Left lung (tissue), 10 donors: ENCODE data around the gene MEIS1. TPM values are rescaled to one million over a fixed set of nuclear protein-coding genes. Genes with fewer than 3 reads are reported as not detected.
A peak's percentile ranks its signal among the peaks of the same experiment; 100 is the strongest.

Source experiments
- ATAC-seq: fragments of 200-7000 bp; cut with Tn5 transposase; one replicate; pipeline ENCODE4 v1.9.1; 2020; ENCODE audit warnings: moderate library complexity
- DNase-seq, 4 donors: peaks; one replicate each; pipeline ENCODE4 v3.0.0-alpha.2; 2013 to 2020
- H3K27ac ChIP-seq, 2 donors: fragments of 200-600 bp; sonication (generic) in 1 of 2; one replicate each; pipeline versions ENCODE4 v1.5.0 to v1.8.0; 2020 to 2021
- H3K27me3 ChIP-seq, 2 donors: fragments of 200-600 bp; sonication (generic) in 1 of 2; one replicate each; pipeline versions ENCODE4 v1.5.0 to v1.8.0; 2020 to 2021
- H3K36me3 ChIP-seq, 2 donors: fragments of 200-600 bp; sonication (generic) in 1 of 2; one replicate each; pipeline versions ENCODE4 v1.5.0 to v1.8.0; 2020 to 2021
- H3K4me1 ChIP-seq, 2 donors: fragments of 200-600 bp; one replicate each; pipeline ENCODE4 v1.8.0; 2021
- H3K4me3 ChIP-seq, 2 donors: fragments of 200-600 bp; sonication (generic) in 1 of 2; one replicate each; pipeline versions ENCODE4 v1.5.0 to v1.8.0; 2020 to 2021; ENCODE audit warnings: mild to moderate bottlenecking in 1 of 2
- H3K9me3 ChIP-seq, 2 donors: fragments of 200-600 bp; sonication (generic) in 1 of 2; one replicate each; pipeline versions ENCODE4 v1.5.0 to v1.8.0; 2020 to 2021
- CTCF ChIP-seq, 2 donors: fragments of 200-600 bp; sonication (generic) in 1 of 2; IDR thresholded peaks; one replicate each; pipeline versions ENCODE4 v1.5.0 to v1.8.0; 2021; ENCODE audit warnings: antibody characterized with exemption in 2 of 2
- intact Hi-C, 2 donors: fragments of 100-400 bp; cut with DNase I; formaldehyde crosslinking; loops; one replicate each; pipeline versions ENCODE4 v1.11.2 to v1.14.2; 2022
- polyA plus RNA-seq, 6 donors: library from polyadenylated mRNA; unstranded; fragments of 120-200 nt; gene quantifications; one replicate each; pipeline ENCODE4 v1.2.1, GENCODE V29; 2013; ENCODE audit not compliant: insufficient read length in 6 of 6
- total RNA-seq, 2 donors: library from RNA; stranded (reverse); fragmentation: NEBNext Ultra II Directional; extraction: Animal tissue kit (Norgen Biotek cat#: 25700); gene quantifications; one replicate each; pipeline ENCODE4 v1.2.1, GENCODE V29; 2021
- donor health status: DM: no; HTN: yes; CAD: no.
- donor health status: DM: no; HTN: no; CAD: no.

MEIS1 gene
- total and polyA plus RNA-seq, 8 donors, result 54.3 to 193 (median 163) TPM

- no peak for ATAC-seq
- no peaks in the 10 kb centered on the region for H3K9me3 ChIP-seq
- intact Hi-C loops, result no loop called here
- no peak overlapping the region for H3K4me3 ChIP-seq
- peak in 1 of 4 donors; percentile 19 for DNase-seq
- H3K27ac ChIP-seq, result no peak overlapping the region
- no peaks in the 10 kb centered on the region for H3K27me3 ChIP-seq
- no peak for TF ChIP-seq CTCF (IDR thresholded peaks at IDR 0.05)
- H3K4me1 ChIP-seq, result no peaks in the 10 kb centered on the region
- no peaks in the 10 kb centered on the region for H3K36me3 ChIP-seq
These were observed 128.5 kb downstream of the MEIS1 start for GRCh38 chr2:66563473-66563872.

GRCh38 chr2:66565291-66565690, 130.4 kb downstream of the MEIS1 start:
- no peak for ATAC-seq
- no peaks in the 10 kb centered on the region for H3K4me1 ChIP-seq
- DNase-seq, result no peak
- intact Hi-C loops, result no loop called here
- H3K9me3 ChIP-seq, result no peaks in the 10 kb centered on the region
- no peak overlapping the region for H3K27ac ChIP-seq
- no peak overlapping the region for H3K4me3 ChIP-seq
- no peak for TF ChIP-seq CTCF (IDR thresholded peaks at IDR 0.05)
- no peaks in the 10 kb centered on the region for H3K36me3 ChIP-seq
- H3K27me3 ChIP-seq, result no peaks in the 10 kb centered on the region

- Histone ChIP-seq H3K36me3 (no peaks in the 10 kb centered on the region), H3K4me1 (no peaks in the 10 kb centered on the region), H3K4me3 (no peak overlapping the region), H3K27ac (no peak overlapping the region), H3K27me3 (peaks cover 0 to 1% of the 10 kb centered on the region in 2 donors), H3K9me3 (no peaks in the 10 kb centered on the region)
- no peak for TF ChIP-seq CTCF (IDR thresholded peaks at IDR 0.05)
- intact Hi-C loops, result no loop called here
- DNase-seq (no peak), ATAC-seq (no peak)
These were observed 131.9 kb downstream of the MEIS1 start for GRCh38 chr2:66566726-66567399.

GRCh38 chr2:66567729-66568128, 132.8 kb downstream of the MEIS1 start:
- H3K36me3 ChIP-seq, result no peaks in the 10 kb centered on the region
- H3K4me3 ChIP-seq, result no peak overlapping the region
- H3K27me3 ChIP-seq, result peaks cover 0 to 10% of the 10 kb centered on the region in 2 donors
- intact Hi-C loops, result no loop called here
- no peaks in the 10 kb centered on the region for H3K9me3 ChIP-seq
- DNase-seq (no peak), ATAC-seq (no peak)
- no peak for TF ChIP-seq CTCF (IDR thresholded peaks at IDR 0.05)
- no peak overlapping the region for H3K27ac ChIP-seq
- no peaks in the 10 kb centered on the region for H3K4me1 ChIP-seq

GRCh38 chr2:66568650-66569300, 133.8 kb downstream of the MEIS1 start:
- H3K27ac ChIP-seq, result peak overlapping the region in 1 of 2 donors; percentile 7
- TF ChIP-seq CTCF (IDR thresholded peaks at IDR 0.05), result no peak
- peaks cover 0 to 4% of the 10 kb centered on the region in 2 donors for H3K4me1 ChIP-seq
- ATAC-seq (no peak), DNase-seq (no peak)
- intact Hi-C loops, result no loop called here
- H3K27me3 ChIP-seq, result peaks cover 0 to 21% of the 10 kb centered on the region in 2 donors
- no peaks in the 10 kb centered on the region for H3K9me3 ChIP-seq
- H3K36me3 ChIP-seq, result no peaks in the 10 kb centered on the region
- H3K4me3 ChIP-seq, result no peak overlapping the region
